TTC549 (cell line): ENCODE data around the gene OR10K1.
"Not testable (repeated sequence)": the region's sequence is repeated elsewhere in the genome, so short reads cannot be mapped to it uniquely, and the experiment has no call there.

Experiments used
- FAIRE-seq: peaks from 2 replicates; lab custom pipeline; 2012; peaks lifted over from hg19 to GRCh38; lab: Jason Lieb, UNC

The OR10K1 gene, protein sequence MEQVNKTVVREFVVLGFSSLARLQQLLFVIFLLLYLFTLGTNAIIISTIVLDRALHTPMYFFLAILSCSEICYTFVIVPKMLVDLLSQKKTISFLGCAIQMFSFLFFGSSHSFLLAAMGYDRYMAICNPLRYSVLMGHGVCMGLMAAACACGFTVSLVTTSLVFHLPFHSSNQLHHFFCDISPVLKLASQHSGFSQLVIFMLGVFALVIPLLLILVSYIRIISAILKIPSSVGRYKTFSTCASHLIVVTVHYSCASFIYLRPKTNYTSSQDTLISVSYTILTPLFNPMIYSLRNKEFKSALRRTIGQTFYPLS

DNA sequence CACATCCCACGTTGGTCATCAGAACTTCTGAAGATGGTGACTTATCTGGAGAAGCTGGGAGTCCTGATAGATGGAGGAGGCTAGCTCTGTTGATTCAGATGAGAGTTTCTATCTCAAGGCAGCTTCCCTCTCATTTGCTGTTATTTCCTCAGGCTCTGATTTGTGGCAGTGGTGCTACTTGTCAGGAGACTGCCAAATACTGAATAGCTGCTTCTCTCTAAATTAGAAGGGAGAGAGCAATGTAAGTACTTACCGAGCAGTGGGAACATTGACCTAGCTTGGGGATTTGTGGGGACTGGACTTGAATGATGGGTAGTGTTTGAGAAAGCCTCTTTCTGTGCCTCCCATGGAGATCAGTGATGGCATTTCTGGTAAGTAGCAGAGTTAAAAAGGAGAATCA is at the start of gene OR10K1:
Gene OR10K1 (plus strand): TSS at position 301 of the 400 bp plus-strand sequence. CDS start 3,728 bp downstream, outside the sequence.
- FAIRE-seq = no peak

DNA sequence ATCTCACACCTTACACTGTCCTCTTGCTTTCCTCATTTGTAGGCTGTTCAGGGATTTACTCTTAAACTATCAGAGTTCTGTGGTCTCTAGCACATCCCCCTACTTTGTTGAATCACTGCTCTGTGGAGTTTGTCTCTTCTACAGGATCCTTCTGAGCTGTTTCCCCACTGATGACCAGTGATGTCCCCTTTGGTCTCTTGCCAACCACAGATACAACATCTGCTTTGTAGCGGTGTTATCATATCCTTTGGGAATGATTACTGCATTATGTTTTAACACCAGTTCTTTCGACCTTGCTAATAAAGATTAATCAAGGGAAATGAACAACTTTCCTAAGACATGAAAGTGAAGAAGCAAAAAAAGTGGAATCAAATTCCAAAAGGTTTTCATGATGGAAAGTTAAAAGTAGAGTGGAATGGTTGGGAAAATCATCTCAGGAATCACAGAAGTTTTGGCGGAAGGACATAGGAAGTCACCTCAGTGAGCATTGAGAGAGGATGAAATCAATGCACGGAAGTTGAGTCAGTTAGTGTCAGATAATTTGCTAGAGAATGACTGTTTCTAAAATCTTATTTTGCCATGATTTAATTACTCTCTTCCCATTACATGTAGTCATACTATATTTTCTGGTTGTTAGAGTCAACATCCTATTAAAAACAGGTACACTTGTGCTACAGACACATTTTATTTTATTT is 46.8 kb upstream of the OR10K1 start:
- no peak for FAIRE-seq

DNA sequence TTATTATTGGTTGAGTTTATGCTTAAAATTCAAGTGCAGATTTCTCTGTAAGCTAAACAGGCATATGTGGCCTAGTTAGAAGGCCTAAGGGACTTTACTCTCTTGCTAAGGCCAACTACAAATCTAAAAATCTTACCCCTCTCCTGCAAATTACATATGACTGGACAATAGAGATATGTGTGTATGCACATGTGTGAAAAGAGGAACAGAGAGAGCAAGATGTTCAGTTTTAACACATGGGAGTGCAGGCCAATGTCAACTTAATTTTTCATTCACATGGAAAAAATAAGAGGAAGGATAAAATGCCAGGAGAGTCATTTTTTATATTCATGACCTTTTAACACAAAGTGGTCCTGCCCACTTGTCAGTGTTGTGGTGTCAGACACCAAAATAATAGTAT is 44.0 kb upstream of the OR10K1 start:
- no peak for FAIRE-seq

DNA sequence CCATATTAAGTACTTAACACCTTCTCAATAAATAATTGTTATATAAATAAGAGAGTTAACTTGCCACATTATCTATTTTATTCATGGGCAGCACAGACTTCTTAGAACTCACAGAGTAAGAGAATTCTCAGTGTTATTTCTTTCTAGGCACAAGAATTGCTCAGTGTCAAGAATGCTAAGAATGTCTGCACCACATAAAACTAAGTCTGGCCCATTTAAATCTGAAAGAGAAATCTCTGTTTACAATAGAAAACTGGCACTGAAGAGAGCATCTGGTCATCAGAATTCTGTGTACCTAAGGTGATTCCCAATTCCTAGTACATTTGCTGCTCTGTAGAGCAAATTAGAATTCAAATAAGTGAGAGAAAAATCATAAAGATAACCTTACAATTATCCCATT is 39.4 kb upstream of the OR10K1 start:
- FAIRE-seq = no peak

DNA sequence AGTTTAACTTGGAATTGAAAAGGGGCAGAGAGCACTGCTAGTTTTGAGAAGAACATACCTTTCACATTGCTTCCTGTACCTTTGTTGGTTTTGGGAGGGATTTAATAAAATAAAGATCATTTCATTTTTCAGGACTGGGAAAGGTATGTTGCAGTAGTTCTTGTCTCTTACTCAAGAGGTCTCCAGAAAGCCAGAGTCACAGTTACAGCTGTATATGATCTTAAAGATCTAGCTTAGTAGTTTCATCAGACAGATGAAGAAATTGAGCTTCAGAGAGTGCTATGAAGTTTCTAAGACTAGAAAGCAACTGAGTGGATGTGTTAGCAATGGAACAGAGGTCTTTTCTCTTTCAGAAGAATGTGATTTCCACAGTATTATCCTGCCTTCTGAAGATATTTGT is 36.6 kb upstream of the OR10K1 start:
- FAIRE-seq = no peak

DNA sequence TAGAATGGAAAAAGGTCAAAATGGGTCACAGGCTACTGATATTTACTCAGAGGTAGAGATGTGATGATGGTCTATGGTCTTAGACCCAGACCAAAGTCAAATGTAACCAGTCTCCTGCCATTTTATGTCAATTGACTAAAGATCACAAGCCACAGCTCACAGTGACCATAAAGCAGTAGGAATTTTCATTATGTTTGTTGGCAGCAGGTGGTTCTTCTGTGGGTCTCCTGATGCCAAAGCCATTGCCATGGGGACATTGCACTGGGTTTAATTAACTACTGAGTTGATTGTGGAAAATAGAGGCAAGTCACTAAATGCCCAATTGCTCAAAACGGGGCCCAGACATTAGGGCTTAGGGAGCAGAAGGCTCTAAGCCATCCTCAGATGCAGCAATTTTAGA is 35.5 kb upstream of the OR10K1 start, which contains the start of gene OR10K2:
Gene OR10K2 (minus strand): TSS at position 101 of the 400 bp plus-strand sequence. CDS start 5,371 bp downstream, outside the sequence.
- FAIRE-seq = no peak

DNA sequence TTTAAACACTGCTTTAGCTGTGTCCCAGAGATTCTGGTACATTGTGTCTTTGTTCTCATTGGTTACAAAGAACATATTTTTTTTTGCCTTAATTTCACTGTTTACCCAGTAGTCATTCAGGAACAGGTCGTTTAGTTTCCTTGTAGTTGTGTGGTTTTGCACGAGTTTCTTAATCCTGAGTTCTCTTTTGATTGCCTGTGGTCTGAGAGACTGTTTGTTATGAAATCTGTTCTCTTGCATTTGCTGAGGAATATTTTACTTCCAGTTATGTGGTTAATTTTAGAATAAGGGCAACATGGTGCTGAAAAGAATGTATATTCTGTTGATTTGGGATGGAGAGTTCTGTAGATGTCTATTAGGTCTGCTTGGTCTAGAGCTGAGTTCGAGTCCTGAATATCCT is 31.5 kb upstream of the OR10K1 start:
- FAIRE-seq = not testable (repeated sequence)

DNA sequence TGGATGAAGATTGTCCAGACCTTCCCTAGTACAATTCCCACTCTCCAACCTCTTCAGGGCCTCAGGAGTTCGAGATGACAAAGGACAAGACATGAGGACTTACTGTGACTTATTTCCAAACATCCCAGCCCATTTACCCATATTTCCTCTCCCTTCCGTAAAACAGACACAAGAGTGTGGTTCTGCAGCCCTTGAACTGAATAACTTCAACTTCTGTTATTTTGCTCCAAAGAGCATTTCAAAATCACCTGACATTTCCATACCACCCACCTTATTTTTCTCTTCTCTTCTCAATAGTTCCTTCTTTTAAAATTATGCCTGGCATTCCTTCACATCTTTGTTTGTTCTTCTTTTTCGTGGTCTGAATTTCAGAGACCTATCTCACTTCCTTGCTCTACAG is 26.9 kb upstream of the OR10K1 start:
- FAIRE-seq = no peak

DNA sequence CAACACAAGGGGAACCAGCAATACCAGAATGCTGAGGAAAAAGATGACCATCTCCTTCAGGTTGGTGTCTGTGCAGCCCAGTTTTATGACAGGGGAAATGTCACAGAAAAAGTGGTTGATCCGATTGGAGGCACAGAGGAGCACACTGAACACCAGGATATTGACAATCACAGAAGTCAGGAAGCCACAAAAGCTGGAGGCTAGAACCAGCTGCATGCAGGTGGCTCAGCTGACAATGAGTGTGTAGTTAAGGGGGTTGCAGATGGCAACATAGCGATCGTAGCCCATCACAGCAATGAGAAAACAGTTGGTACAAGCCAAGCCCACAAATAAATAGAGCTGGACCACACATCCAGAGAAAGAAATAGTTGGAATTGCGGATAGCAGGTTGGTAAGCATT is 16.3 kb upstream of the OR10K1 start:
- no peak for FAIRE-seq

DNA sequence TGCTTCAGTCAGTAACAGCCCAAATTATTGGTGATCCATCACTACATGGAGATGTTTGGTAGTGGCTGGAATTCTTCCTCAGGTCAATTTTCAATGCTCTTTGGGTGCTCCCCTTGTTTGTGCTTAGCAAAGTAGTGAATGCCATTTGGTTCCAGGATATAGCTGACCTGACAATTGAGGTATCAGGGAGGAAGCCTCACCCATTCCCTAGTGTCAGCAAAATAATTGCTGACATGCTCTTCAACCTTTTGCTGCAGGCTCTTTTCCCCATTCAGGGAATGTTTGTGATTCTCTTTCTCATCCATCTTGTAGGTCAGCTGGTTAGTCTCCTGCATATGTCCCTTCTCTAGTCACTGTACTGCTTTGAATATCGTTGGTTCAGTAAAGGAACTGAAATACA is 7.1 kb upstream of the OR10K1 start:
- no peak for FAIRE-seq

DNA sequence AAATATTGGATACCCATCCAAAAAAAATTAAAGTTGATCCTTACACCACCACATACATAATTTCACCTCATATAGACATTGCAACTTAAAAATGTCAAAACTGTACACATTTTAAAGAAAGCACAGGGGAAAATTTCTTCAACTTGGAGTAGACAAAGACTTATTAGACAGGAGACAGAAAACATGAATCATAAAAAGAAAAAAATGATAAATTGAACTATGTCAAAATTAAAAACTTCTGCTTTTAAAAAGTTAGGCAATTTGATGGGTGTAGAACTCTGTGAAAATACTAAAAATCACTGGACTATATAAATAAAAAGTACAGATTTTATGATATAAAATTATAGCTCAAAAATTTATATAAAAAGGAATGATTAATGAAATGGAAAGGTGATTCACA is 4.4 kb upstream of the OR10K1 start:
- peak; percentile 23 for FAIRE-seq

DNA sequence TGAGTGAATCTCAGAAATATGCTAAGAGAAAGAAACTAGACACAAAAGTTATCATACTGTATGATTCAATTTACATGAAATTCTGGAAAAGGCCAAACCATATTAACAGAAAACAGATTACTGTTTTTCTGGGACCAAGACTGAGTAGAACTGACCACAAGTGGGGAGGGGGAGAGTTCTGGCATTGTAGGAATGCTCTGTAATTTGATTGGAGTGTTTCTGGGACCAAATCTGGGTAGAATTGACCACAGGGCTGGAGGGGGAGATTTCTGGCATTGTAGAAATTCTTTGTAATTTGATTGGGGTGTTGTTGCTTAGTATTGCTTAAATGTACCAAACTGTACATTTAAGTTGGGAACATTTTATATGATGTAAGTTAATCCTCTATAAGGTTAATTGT is 3.4 kb upstream of the OR10K1 start:
- FAIRE-seq = no peak

DNA sequence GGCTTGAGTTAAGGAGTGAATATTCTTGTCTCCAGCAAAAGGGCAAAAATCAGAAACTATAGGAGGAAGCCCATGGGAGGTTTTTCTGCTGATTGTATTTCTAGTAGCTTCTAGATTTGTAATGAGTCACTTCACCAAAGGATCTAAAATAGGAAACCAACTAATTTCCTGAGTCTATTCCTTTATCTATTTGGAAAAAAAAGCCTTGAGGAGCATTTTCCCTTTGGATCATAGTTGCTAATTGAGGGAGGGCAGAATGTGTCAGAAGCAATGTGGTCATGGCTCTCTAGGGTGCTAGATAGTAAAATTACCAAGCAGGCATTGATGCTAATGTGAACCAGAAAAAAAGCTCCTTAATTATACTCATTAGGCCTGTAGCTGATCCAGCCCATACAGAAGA is 10.3 kb downstream of the OR10K1 start, which contains the start of gene OR10R2:
Gene OR10R2 (plus strand): TSS at position 301 of the 400 bp plus-strand sequence. CDS start 106 bp downstream, outside the sequence.
- FAIRE-seq = no peak

DNA sequence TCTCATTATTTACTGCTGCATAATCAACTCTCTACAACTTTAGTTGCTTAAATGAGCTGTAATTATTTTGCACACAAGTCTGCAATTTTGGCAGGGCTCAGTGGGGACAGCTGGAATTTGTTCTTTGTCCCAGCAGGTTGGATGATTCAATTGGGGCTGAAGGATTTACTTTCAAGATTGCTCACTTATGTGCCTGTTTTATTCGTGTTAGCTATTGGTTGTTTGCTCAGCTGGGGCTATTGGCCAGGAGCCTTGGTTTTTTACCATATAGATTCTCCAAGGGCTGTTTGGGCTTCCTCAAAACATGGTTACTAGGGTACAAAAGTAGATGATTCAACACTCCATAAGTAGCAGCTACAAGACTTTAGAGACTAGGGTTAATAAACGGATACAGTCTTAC is 23.8 kb downstream of the OR10K1 start:
- FAIRE-seq = no peak

DNA sequence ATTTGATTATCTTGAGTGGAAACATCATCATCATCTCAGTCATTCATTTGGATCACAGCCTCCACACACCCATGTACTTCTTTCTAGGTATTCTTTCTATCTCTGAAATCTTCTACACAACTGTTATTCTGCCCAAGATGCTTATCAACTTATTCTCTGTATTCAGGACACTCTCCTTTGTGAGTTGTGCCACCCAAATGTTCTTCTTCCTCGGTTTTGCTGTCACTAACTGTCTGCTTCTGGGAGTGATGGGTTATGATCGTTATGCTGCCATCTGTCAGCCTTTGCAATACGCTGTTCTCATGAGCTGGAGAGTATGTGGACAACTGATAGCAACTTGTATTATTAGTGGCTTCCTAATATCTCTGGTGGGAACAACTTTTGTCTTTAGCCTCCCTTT is 29.7 kb downstream of the OR10K1 start:
- no peak for FAIRE-seq

DNA sequence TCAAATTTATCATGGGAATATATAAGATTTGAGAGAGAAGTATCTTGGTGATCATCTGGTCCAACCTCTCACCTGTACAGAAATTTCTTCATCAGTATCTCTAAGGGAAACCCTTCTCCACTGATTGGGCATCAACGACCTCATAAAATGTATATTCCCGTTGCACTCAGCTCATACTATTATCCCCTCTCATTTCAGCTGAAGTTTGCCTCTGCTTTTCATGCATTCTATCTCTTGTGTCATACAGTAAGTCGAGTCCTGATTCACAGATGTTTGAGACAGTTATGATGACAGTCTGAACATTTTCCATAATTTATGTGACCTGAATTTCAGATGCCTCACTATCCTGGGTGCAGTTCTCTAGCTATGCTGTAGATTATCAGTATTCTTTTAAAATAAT is 31.4 kb downstream of the OR10K1 start:
- no peak for FAIRE-seq

DNA sequence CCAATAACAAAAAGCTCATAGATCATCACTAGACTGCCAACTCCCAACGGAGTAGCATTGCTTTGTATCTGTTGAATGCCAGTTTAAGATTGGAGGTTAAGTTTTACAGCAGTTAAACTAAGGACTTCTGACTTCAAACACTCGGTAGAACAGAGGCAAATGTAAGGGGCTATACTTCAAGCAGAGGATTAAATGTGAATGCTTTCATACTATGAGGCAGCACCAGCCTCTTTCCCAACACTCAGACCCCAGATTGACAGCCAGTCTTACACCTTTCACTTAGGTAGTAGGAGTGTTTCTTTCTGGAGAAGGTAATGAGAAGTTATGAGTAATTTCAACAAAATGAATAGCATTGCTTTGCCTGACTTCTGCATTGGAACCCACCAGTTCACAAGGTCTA is 33.2 kb downstream of the OR10K1 start:
- no peak for FAIRE-seq

DNA sequence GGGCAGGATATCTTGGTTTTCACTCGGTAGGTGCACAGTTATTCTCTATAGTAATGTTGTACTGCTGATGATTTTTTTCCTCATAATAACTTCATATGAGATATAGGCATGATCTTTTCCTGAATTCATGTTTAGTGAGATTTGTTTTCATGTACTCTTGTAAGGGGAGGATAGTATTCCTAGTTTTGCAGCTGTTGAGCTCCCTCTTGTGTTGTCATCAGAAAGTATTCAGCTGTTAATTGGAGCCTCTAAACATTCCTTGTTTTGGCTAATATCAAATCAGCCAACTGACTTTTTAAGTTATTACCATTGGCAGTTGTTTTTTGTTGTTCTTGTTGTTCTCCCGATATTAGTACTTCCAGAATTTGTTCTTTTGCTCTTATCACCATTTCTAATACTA is 34.7 kb downstream of the OR10K1 start:
- FAIRE-seq = peak; percentile 72

DNA sequence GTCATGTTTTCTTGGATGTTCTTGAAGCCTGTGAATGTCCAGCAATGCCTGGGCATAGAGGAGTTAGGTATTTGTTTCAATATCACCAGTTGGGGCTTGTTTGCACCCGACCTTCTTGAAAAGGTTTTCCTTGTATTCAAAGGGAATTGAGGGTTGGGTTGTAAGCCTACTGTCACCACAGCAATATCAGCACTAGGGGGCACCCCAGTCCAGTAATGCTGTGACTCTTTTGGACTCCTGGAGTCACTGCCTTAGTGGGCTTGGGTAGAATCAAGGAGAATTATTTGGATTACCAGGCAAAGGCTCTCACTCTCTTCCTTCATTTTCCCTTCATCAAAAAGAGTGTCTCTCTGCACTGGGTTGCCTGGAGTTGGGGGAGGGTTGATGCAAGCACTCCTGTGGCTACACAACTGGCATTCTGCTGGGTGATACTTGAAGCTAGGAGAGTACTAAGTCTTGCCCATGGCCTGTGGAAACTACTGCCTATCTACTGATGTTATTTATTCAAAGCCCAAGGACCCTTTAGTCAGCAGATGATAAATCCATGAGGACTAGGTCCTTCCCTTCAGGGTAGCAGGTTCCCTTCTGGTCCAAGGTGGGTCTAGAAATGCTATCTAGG is 44.8 kb downstream of the OR10K1 start:
- no peak for FAIRE-seq

DNA sequence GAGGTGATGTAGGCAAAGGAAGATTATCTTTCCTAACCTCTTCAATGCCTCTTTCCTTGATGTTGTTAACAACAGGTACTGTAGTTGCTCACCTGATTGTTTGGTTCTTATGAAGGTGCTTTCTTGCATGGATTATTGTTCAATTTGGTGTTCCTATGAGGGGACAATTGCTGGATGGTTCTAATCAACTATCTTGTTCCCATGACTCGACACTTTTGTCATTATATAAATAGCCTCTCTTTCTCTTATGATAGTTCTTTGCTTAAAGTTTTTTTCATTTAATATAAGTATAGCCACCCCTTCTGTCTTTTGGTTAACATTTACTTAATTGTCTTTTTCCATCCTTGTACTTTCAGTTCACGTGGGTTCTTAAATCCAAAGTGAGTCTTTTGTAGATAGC is 45.9 kb downstream of the OR10K1 start:
- FAIRE-seq = no peak

DNA sequence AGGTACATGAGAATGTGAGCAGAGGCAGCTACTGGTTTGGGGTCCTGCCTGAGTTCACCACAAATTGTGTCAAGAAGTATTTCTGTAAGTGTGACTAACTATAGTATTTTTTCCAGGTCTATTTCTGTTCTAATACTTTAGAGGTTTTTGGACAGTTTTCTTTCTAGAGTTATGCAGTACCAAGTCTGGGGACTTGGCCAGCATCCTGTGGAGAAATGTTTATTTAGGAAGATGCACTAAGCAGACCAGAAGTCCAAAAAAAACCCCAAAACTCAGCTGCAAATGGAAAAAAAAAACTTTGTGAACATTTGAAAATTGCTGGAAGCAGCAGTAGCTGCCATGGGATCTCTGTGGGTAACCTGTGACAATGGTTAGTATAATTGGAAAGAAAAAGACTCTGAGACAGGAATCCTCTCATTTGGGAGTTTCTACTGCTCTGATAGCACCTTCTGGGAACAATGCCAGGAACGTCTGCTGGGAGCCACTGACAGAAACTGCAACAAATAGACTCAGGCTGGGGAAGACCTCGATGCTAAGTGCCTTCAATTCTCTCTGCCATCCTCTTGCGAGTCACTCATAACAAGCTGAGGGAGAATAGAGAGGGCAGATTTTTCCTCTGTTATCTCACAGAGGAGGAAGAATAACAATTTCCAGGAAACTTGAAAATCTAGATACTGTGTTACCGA is 48.0 kb downstream of the OR10K1 start:
- FAIRE-seq = no peak

DNA sequence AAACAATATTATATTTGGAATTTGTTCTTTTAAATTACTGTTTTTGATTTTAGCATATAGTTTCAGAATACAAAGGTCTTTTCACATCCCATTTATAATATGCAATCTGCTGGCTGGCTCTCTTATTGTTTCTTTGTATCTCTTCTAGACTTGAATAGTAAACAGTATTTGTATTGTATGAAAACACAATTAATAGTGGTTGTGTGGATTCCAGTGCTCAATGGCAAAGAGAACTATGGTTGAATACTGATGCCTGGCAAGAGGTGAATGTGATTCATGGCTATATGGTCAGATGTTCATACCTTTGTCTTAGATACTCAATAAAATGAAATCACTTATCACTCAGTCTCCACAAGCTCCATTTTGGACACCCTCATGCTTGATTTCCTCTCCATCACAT is 55.3 kb downstream of the OR10K1 start:
- FAIRE-seq = no peak
